Right forelimb (tissue), 1 donor: Measurements from ENCODE around the gene ZNF469.
"Not testable (repeated sequence)": the region's sequence is repeated elsewhere in the genome, so short reads cannot be mapped to it uniquely, and the experiment has no call there.

Experiments
- DNase-seq: peaks from one replicate; pipeline ENCODE4 v3.0.0-alpha.2; 2018

The ZNF469 gene

GRCh38 chr16:88348377-88349152, 34.2 kb upstream of the ZNF469 start:
- no peak for DNase-seq

- no peak for DNase-seq
Observed at GRCh38 chr16:88349153-88349902, 33.4 kb upstream of the ZNF469 start.

GRCh38 chr16:88349903-88350900, 32.6 kb upstream of the ZNF469 start:
- DNase-seq = no peak

GRCh38 chr16:88350922-88351321, 31.8 kb upstream of the ZNF469 start:
- no peak for DNase-seq

- DNase-seq = no peak
Observed at GRCh38 chr16:88351491-88352101, 31.2 kb upstream of the ZNF469 start.

- DNase-seq = no peak
Observed at GRCh38 chr16:88352261-88353200, 30.2 kb upstream of the ZNF469 start.

GRCh38 chr16:88353232-88353631, 29.5 kb upstream of the ZNF469 start:
- DNase-seq = no peak

GRCh38 chr16:88353691-88354090, 29.1 kb upstream of the ZNF469 start:
- no peak for DNase-seq

- no peak for DNase-seq
Observed at GRCh38 chr16:88354229-88355092, 28.3 kb upstream of the ZNF469 start.

- no peak for DNase-seq
Observed at GRCh38 chr16:88355093-88355388, 27.7 kb upstream of the ZNF469 start.

GRCh38 chr16:88355389-88356123, 27.2 kb upstream of the ZNF469 start:
- no peak for DNase-seq

- DNase-seq = no peak
Observed at GRCh38 chr16:88356124-88356726, 26.5 kb upstream of the ZNF469 start.

- no peak for DNase-seq
Observed at GRCh38 chr16:88356727-88357199, 26.0 kb upstream of the ZNF469 start.

- DNase-seq = no peak
Observed at GRCh38 chr16:88357317-88358022, 25.3 kb upstream of the ZNF469 start.

- no peak for DNase-seq
Observed at GRCh38 chr16:88358023-88358420, 24.7 kb upstream of the ZNF469 start.

GRCh38 chr16:88359008-88359407, 23.8 kb upstream of the ZNF469 start:
- no peak for DNase-seq

GRCh38 chr16:88360401-88360800, 22.4 kb upstream of the ZNF469 start:
- DNase-seq = not testable (repeated sequence)

- no peak for DNase-seq
Observed at GRCh38 chr16:88360999-88361398, 21.8 kb upstream of the ZNF469 start.

- DNase-seq = no peak
Observed at GRCh38 chr16:88361775-88362174, 21.0 kb upstream of the ZNF469 start.
